Right renal cortex interstitium (tissue), 3 donors: ENCODE measurements around the gene PDIA5. TPM values are rescaled to one million over a fixed set of nuclear protein-coding genes. Genes with fewer than 3 reads are reported as not detected.

Source experiments
- DNase-seq, 3 donors: peaks; one replicate each; pipeline ENCODE4 v3.0.0-alpha.2; 2013; ENCODE audit warnings: low read depth in 3 of 3, low spot score in 2 of 3
- polyA plus RNA-seq, 3 donors: library from polyadenylated mRNA; unstranded; fragments of 120-200 nt; gene quantifications; one replicate each; pipeline ENCODE4 v1.2.1, GENCODE V29; 2013; ENCODE audit not compliant: insufficient read length in 3 of 3

The PDIA5 gene
- polyA plus RNA-seq: 10 to 100 TPM; 22.2 to 32.1 (median 25.0) TPM

DNA sequence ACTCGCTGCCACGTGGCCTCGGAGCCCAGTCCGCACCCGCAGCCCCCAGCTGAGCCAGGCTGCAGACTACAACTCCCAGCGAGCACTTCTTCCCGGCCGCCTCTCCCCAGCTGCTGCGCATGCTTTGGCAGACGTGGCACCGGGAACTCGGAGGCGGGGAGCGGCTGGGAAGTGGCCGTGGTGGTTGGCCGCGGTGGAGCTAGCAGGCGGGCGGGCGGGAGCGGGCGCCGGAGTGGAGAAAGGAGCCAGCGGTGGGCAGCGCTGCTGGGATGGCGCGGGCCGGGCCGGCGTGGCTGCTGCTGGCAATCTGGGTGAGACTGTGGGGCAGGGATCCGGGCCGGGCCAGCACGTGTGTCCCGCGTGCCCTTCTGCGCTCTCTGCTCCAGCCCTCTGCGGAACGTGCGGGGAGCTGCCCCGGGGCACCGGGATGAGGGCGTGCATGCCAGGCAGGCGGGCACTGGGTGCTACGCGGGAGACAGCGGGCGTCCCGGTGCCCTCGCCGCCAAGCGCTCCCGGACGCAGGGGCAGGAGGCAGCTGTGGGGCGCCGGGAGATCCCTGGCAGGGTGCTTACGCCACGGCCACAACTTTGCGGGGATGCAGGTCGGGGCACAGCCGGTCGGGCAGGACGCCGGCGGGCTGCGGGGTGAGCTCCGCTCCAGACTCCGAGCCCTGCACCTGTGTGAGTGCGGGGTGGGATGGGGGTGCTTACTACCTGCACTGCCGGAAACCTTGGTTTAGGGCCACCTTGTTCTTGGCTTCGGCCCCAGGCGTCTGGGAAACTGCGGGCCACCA is at the start of gene PDIA5:
TSS of gene PDIA5 (plus strand) at position 130 of the 793 bp plus-strand sequence. CDS start at position 270, 140 bp downstream.
- peak; percentile 33 to 74 (median 58) for DNase-seq

DNA sequence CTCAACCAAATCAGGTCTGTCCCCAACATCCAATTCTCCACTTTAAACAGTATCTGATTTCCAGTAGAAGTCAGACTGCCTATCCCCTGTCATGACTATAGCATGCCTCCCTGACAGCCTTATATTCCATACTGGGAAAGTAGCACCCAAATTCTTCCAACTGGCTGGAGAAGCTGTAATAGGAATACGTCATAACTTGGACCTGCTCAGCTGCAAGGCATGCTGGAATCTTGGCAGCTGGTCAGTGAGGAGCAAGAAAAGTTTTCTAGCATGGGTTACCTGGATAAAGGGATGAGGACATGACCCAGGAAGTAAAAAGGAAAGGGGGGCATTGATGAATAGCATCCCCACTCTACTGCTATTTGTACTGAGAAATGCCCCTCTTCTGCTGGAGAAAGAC is 48.1 kb upstream of the PDIA5 start:
- DNase-seq: no peak

DNA sequence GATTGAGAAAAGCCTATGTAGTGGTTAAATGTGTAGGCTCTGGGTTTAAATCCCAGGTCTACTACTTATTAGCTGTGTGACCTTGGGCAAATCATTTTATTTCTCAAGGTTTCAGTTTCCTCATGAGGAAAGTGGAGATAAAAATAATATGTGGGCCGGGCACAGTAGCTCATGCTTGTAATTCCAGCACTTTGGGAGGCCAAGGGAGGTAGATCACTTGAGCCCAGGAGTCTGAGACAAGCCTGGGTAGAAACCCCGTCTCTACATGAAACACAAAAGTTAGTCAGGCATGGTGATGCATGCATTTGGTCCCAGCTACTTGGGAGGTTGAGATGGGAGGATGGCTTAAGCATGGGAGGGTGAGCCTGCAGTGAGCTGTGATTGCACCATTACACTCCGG is 47.7 kb upstream of the PDIA5 start:
- no peak for DNase-seq

DNA sequence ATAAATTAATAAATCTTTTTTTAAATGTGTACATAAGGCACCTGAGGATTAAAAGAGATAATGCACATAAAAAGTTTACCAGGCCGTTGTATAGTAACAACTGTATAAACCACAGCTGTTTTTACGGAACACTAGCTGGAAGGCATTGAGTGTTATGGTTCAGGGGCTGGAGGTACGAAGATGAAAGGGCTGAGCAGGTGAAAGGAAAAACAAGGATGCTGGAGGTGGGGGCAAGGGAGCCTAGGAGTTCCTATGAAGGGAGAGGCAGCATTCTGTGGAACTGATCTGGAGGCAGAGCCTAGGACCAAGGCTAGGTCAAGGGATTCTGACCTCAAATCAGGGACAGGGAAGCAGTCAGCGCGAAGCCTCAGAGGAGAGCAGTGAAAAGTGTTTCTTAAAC is 47.2 kb upstream of the PDIA5 start:
- DNase-seq: no peak

DNA sequence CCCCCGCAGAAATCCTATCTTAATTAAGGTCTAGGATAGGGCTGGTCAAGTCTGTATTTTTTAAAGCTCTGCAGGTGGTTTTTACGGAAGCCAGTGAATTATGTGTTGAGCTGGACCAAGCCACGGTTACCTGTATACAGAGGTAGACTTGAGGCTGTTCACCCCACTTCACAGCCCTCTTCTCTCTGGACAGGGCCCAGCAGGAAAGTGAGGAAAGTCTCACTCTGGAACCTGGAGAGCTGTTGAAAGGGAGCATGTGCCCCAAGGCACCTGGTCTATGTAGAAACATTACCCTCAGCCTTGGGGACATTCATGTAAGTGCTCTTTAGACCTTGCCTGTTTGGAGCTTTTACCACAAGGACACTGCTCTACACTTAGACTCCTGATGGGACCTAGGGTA is 46.1 kb upstream of the PDIA5 start:
- no peak for DNase-seq

DNA sequence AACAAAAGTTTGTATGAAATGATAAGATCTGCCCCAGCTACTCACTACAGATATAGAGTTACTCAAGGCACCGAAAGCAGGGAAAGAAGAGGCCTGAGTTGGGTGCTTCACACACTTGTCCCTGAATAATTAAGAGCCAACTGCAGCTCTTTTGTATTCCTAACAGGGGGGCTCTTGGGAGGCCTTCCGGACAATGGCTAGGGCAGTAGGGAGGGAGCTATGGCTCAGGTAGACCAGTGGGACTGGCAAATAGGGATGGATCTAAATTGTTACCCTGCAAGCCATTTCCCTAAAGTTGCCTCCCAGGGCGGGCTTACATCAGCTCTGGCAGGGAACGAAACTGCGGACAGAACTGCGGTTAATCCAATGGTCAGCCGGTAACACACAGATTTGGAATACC is 45.4 kb upstream of the PDIA5 start:
- DNase-seq: no peak

DNA sequence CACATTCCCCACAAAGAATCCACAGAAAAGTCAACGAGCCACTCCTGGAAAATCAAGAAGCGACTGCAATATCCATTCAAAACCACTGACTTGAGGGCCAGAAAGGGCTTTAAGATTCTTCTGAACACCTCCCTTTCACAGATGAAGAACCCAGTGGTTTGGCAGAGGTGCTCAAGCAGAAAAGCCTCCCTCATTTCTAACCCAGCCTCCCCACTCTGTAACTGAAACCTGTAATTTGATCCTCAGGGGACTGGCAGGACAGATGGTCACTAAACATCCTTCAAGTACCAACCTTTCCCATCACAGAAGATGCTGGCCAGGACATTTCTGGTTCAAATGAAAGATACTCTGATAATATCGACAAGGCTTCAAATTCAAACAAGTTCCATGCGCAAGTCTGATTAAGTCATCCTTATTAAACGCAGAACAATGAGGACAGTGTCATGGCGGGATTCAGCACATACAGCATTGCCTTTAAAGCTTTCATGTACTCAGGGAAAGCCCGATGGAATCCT is 44.8 kb upstream of the PDIA5 start:
- DNase-seq: no peak

DNA sequence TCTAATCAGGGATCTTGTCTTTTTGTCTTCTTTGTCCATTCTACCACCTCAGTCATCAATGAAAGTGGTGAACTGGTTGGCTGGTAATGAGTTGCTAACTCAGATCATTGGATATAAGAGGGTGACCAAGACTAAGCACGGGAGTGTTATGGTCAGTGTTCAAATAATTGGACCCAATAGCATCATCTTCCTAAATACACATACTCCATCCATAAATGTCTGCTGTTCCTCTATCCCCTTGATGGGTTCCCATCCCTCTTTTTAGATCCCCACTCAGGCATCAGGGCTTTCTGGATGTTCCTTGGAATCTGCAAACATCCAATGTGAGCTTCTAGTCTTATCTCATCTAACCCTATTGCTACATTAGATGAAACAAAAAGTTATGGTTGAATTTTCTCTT is 42.8 kb upstream of the PDIA5 start:
- DNase-seq: no peak

DNA sequence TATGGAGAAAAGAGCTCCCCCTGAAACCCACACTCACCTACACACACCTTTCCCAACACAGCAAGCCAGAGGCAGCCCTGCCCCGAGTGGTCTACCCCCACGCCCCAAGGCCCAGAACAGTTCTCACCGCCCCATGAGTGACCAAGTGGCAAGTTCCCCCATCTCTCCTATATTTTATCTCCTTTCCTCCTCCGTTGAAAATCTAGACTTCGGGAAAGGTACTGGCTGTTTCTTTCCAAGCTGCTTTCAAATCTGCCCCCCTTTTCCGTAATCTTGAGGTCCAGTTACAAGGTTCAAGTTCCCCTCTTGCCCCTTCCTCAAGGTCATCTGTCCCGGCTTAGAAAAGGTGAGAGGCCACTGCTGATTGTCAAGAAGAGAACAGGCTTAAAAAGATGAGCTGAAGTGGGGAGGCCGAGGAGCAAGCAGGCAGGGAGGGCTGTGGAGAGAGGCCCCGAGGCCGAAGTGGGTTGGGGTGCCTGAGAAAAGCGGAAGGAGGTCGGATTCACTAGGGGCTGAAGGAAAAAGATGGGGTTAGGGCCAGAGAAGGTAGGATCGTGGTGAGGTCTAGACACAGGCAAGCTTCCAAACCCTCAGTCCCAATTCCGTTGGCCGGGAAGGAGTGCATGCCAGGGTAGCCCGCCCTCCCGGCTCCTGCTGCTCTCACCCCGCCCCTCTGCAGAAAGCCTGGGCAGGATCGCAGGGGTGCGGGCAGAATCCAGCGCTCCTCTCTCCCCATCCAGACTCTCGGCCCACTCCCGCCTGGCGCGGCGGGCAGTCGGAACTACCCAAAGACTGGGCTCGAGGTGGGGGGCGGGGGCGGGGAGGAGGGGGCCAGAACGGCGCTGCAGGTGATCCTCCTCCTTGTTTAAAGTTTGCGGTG is 40.9 kb upstream of the PDIA5 start:
- no peak for DNase-seq

DNA sequence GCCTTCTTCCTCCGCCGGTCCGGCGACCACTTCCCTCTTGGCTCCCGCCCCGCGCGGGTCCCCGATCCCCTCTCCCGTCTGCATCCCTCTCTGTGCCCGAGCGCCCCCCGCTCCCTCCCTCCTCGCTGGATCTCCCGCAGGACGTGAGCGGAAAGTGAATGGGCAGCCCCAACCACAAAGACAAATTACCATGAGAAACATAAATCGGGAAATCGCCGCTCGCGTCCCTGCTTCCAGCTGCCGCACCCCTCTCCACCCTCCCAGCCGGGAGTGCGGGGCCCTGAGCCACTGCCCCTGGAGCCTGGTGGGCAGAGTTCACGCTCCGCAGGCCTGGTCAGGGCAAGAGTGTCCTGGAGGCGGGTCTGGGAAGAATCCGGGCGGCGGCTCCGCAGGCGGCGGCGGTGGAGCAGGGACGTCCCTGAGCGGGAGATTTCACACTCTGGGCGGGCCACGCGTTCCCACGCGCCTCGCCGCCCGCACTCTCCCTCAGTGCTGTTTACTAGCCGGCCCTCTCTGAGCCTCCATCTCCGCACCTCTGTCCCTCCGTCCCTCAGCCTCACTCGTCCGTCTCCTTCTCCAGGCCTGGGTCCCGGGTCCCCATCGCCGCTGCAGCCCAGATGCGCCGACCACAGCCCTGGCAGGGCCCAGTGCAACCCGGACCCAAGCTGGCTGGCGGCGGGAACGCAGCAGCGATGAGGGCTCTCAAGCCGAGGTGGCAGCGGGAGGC is 40.1 kb upstream of the PDIA5 start:
- DNase-seq: no peak

DNA sequence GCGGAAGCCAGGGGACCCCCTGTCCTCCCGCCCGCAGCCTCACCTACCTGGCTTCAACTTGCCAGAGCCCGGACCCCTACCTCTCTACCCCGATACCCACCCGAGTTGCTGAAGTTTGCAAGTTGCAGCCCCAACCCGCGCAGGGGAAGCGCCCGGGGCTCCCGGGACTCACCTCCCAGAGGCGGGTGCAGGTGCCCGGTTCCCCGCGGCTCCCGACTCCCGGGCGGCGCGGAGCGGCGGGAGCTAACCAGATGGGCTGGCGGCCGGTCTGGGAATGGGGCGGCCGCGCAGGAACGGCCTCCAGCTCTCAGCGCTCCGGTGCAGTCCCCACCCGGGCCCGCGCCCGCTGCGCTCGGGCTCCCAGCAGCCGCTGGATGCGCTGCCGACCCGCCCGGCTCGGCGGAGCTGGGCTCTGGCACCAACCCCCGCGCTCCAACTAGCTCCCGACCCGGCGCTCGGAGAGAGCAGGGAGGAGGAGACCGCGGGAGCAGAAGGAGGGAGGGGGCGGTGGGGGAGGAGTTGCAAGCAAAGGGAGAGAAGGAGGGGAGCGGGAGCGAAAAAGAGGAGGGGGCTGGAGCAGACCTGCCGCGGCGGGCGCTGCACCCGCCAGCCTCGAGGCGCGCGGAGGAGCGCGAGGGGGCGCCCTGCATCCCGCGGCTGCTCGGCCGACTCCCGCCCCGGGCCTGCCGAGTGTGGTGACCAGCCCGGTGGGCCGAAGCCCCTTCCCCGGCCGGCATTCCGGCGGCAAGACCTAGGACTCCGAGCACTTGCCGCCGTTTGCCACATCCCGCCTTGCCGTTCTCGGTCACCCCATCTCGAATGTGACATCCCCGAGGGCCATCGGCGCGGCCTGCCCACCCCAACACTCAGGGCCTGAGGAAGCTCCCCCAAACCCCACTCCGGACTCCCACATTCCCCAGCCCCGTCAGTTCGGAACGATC is 39.3 kb upstream of the PDIA5 start, which contains the start of gene SEMA5B:
TSS of gene SEMA5B (minus strand) at position 472 of the 941 bp plus-strand sequence. CDS start 66,500 bp downstream, outside the sequence.
- peak in 1 of 3 donors; percentile 58 for DNase-seq

DNA sequence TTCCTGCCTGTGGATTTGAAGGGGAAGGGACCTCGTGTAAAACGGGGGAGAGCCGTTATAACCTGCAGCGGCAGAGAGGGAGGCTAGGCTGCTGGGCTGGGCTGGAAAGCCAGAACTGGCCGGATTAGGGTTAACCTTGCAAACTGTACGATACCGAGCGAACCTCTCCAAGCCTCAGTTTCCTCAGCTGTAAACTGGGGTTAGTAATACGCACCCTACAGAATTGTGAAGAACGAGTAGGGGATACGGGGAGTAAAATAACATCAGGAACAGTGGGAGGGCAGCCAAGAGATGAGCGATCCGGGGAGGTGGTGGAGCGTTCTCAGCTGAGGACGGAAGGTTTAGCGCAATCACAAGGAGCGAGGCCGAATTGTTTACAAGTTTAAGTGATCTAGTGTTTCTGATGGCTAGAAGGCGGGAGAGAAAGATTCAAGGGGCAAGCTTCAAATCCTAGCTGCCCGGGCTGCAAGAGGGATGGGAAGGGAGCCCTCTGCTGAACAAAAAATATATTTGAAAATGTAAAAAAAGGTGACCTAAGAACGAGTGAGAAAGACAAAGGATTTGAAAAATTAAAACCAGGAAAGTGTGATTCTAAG is 38.5 kb upstream of the PDIA5 start:
- peak in 1 of 3 donors; percentile 67 for DNase-seq

DNA sequence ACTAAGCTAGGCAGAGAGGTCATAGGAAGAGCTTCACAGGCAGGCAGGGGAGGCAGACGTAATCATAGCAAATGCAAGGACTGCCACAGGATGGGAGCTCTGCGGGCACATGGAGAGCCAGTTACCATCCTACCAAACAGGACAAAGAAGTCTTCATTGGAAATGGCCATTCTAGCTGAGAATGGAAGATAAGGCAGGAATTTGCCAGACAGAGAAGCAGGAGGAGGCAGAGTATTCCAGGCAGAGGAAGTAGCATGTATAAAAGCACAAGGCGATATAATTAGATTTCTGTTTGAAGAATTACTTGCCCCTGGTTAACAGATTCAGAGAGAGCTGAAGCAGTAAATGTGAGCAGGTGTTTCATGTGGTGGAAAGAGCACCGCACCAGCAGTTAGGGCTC is 35.8 kb upstream of the PDIA5 start:
- DNase-seq: no peak

DNA sequence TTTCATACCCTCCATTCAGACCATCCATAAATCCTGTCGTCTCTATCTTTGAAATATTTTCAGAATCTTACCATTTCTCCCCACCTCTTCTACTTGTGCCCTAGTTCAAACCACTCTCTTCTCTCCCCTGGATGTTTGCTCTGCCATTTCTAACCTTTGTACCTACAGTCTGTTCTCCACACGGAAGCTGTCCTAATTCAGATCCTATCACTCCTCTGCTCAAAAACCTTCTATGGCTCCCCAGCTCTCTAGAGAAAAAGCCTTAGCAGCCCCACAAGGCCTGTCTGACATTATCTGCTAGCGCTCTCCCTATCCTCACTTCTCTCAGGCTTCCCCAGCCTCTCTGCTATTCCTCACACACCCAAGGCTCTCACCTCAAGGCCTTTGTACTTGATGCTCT is 34.8 kb upstream of the PDIA5 start:
- DNase-seq: no peak

DNA sequence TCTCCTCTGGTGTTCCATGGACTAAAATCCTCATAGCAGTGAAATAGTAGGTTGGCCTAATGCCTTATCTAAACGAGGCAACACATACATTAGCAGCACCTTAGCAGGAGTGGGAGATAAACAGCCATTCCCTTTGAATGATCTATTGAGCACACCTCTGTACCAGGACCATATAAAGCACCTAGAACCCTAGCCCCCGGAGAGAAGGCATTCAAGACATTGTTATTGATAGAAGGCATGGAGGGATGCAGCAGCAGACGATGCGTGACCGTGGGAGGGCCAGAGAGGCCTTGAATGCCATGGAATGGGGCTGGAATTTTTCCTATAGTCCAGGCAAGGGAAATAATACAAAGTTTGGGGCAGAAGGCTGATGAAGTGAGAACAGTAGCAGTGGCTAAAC is 32.7 kb upstream of the PDIA5 start:
- no peak for DNase-seq

DNA sequence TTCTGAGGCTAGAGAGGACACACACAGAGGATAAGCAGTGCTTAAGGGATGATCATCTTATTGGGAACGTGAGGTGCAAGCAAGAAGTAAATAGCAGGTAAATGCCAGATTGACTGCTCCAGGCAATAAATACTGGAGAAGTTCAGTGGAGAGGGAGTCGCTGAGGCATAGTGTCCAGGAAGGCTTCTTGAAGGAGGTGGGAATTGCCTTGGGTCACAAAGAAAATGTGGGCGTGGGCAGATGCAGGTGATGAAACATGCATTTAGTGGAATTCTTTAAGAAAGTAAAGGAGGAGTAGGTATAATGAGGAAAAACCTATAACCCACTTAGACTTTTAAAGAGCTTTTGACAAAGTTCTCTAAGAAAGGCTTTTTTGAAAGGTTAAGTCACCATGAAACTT is 31.8 kb upstream of the PDIA5 start:
- no peak for DNase-seq

DNA sequence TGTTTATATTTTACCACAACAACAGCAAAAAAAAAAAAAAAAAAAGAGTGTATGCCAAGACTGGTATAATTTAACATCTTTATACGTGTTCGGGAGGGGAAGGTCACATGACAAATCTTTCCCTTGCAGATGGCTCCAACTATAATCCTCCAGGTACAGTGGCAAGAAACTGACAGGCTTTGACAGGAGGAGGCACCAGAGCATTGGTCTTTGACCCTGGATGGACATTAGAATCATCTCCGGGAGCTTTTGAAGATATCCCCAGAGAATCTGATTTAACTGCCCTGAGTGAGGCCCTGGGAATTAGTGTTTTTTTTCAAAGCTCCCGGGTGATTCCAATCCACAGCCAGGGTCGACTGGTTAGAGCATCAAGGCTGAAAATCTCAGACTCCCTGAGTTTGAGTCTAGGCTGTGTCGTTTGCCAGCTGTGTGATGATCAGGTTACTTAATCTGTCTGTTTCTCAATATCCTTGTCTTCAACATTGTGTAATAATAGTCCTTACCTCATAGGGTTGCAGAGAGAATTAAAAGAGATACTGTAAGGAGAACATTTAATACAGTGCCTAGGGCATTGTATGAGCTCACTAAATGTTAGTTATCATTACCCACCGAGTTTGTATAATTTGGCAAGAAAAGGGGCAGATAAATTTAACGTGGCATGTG is 30.3 kb upstream of the PDIA5 start:
- DNase-seq: no peak

DNA sequence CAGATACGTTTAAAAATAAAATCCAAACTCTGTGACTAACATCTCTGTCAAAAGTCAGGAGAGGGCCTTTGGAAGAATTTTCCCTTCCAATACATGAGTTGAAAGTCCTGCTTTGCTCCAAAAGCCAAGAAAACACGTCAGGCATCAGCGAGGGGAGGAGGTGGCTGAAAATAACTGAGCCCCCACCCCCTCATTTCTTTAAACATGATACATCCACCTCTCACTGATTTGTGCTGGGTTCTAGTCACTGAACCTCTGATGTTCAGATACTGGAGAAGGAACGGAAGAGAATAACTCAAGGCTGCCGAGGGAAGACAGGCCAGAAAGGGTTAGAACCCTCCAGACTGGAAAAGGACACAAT is 29.8 kb upstream of the PDIA5 start:
- no peak for DNase-seq

DNA sequence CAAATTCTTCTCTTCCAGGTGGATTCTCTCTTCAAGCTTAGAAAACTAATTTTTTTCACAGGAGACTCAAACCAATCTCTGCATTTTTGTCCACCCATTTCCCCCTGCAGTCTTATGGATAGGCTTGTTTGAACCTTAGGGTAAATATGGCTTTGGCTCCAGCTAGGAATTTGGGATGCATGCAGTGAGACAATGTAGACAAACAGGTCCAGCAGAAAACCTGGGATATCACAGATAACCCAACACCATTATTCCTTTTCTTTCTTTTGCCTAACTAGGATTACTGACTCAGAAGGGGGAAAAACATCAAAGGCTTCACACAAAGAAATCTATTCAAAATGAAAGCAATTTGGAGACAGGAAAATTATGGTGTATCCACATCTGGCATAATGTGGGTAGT is 28.1 kb upstream of the PDIA5 start:
- no peak for DNase-seq
